OCI-LY7 (cell line): ENCODE results near the gene TRIM22.

Experiments
- EZH2phosphoT487 ChIP-seq: fragments of 200-600 bp; sonication (generic); IDR thresholded peaks from 2 replicates; pipeline ENCODE4 v1.6.1; 2018; ENCODE audit warnings: low read depth, borderline replicate concordance, mild to moderate bottlenecking, mixed run types, antibody characterized with exemption, low read length, moderate library complexity, mixed read lengths
- TF ChIP-seq, protein P1 (sequence below): fragments of 200-600 bp; sonication (generic); conservative IDR thresholded peaks from 2 replicates; pipeline ENCODE4 v1.5.1; 2014; ENCODE audit warnings: mild to moderate bottlenecking, antibody characterized with exemption, low read length, moderate library complexity, mixed read lengths

DNA sequence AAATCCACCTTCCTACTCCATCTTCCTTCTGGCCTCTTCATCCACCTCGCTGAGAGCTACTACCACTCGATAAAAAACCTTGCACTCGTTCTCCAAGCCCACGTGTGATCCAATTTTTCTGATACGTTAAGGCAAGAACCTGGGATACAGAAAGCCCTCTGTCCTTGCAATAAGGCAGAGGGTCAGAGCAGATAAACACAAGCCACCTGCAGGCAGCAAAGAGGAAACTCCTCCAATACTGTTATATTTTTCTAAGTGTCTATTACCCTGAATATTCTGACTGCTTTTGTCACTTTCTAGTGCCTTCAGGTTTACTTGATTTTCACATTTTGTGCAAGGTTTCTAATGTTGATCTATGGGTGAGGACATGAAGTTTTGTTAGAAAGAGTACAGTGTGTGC lies 31.3 kb upstream of the TRIM22 start:
- TF ChIP-seq, protein P1, sequence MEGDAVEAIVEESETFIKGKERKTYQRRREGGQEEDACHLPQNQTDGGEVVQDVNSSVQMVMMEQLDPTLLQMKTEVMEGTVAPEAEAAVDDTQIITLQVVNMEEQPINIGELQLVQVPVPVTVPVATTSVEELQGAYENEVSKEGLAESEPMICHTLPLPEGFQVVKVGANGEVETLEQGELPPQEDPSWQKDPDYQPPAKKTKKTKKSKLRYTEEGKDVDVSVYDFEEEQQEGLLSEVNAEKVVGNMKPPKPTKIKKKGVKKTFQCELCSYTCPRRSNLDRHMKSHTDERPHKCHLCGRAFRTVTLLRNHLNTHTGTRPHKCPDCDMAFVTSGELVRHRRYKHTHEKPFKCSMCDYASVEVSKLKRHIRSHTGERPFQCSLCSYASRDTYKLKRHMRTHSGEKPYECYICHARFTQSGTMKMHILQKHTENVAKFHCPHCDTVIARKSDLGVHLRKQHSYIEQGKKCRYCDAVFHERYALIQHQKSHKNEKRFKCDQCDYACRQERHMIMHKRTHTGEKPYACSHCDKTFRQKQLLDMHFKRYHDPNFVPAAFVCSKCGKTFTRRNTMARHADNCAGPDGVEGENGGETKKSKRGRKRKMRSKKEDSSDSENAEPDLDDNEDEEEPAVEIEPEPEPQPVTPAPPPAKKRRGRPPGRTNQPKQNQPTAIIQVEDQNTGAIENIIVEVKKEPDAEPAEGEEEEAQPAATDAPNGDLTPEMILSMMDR: no peak
- TF ChIP-seq EZH2phosphoT487: no peak
